ENCODE measurements around the gene KLK6.

GRCh38 chr19:50933640-50934039, 35.8 kb downstream of the KLK6 start:
- TF ChIP-seq, protein P1, sequence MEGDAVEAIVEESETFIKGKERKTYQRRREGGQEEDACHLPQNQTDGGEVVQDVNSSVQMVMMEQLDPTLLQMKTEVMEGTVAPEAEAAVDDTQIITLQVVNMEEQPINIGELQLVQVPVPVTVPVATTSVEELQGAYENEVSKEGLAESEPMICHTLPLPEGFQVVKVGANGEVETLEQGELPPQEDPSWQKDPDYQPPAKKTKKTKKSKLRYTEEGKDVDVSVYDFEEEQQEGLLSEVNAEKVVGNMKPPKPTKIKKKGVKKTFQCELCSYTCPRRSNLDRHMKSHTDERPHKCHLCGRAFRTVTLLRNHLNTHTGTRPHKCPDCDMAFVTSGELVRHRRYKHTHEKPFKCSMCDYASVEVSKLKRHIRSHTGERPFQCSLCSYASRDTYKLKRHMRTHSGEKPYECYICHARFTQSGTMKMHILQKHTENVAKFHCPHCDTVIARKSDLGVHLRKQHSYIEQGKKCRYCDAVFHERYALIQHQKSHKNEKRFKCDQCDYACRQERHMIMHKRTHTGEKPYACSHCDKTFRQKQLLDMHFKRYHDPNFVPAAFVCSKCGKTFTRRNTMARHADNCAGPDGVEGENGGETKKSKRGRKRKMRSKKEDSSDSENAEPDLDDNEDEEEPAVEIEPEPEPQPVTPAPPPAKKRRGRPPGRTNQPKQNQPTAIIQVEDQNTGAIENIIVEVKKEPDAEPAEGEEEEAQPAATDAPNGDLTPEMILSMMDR (conservative IDR thresholded peaks at IDR 0.05; ENCODE audit: low read depth, low read length) = no peak
- no peak for TF ChIP-seq EZH2 (IDR thresholded peaks at IDR 0.05; ENCODE audit: borderline replicate concordance, low read depth, low read length, poor library complexity, severe bottlenecking)
